ENCODE results near the gene NDFIP1.

DNA sequence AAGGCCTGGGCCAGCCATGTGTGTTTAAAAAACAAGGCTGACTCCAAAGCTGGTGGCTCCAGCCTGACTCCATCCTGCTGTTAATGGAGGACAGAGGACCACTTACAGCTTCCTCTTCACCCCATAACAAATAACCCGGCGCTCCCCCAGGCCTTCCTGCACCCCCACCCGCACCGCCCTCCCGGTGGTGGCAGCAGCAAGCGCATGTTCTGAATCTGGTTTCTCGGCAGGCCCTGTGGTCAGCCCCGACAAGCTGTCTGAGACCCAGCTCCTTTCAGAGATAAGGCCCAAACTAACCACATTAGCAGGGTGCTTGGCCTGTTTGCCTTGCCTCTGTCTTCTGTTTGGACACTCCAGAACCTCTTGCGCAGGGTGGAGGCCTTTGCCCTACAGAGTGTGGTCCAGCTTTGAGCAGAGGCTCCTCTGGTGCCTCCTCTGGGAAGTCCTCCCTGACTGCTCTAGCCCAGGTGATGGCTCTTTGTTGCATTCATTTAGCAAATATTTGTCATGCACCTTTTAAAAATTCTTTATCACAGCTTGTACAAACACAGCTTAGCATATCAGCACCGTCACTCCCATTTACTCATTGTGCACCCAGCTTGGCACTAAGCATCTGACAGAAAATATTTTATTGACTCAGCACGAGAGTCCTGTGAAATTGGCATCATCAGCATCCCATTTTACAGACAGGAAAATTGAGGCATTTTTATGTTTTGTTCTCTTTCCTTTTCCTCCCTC lies 78.4 kb downstream of the NDFIP1 start:
- TF ChIP-seq, protein P1, sequence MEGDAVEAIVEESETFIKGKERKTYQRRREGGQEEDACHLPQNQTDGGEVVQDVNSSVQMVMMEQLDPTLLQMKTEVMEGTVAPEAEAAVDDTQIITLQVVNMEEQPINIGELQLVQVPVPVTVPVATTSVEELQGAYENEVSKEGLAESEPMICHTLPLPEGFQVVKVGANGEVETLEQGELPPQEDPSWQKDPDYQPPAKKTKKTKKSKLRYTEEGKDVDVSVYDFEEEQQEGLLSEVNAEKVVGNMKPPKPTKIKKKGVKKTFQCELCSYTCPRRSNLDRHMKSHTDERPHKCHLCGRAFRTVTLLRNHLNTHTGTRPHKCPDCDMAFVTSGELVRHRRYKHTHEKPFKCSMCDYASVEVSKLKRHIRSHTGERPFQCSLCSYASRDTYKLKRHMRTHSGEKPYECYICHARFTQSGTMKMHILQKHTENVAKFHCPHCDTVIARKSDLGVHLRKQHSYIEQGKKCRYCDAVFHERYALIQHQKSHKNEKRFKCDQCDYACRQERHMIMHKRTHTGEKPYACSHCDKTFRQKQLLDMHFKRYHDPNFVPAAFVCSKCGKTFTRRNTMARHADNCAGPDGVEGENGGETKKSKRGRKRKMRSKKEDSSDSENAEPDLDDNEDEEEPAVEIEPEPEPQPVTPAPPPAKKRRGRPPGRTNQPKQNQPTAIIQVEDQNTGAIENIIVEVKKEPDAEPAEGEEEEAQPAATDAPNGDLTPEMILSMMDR (IDR thresholded peaks at IDR 0.05) = no peak
- no peak for TF ChIP-seq POLR2AphosphoS5 (IDR thresholded peaks at IDR 0.05)

Measured in breast epithelium (tissue), 3 donors.